Measurements from ENCODE around the gene C16orf82. TPM values are rescaled to one million over a fixed set of nuclear protein-coding genes. Genes with fewer than 3 reads are reported as not detected.

C16orf82 gene
- total RNA-seq: not detected

DNA sequence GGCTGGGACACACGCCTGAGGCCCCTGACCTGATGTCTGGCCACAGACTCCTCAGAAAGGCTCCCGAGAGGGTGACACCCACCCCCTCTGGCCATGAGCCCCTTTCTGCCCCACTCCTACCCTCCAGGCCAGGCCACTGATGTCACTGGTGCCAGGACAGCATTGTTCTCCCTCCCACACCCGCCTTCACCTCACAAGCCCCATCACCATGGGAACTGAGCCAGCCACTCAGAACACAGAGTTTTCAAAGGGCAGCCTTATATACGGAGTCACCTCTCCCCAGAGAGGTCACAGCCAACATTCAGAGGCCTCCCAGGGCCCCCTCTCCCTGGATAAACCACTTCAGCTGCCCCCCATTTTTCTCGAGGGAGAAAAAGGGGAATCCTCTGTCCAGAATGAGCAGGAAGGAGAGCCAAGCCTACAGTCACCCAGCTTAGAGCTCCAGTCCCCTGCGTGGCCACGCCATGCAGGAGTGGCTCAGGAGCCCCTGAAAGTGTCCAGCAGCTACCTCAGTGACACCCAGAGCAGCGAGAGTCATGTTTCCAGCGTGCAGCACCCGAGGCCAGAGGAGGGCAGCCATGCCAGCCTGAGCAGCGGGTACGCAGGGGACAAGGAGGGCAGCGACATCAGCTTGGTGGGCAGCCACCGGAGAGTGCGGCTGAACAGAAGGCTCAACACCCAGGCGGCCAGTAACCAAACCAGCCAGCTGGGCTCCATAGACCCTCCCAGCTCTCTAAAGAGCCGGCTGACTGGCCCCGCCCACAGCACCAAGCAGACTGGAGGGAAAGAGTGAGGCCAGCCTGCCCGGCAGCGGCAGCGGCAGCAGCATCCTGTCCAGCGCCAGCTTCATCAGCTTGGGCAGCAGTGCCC is at the start of gene C16orf82:
C16orf82 (plus strand) TSS at position 260 of the 870 bp plus-strand sequence.
- intact Hi-C loops (cut with DNase I; ENCODE audit: low total_unique reads): no loop called here
- Histone ChIP-seq H3K27me3 (no peaks in the 10 kb centered on the region), H3K36me3 (no peaks in the 10 kb centered on the region), H3K9me3 (no peaks in the 10 kb centered on the region), H3K4me1 (no peaks in the 10 kb centered on the region), H3K27ac (no peak within 1 kb of the TSS), H3K4me3 (no peak within 1 kb of the TSS)
- ATAC-seq: no peak
- DNase-seq: no peak
- in situ Hi-C loops (cut with MboI; ENCODE audit: low sequenced_read_pairs in 4 of 4): no loop called here
- TF ChIP-seq, protein P1, sequence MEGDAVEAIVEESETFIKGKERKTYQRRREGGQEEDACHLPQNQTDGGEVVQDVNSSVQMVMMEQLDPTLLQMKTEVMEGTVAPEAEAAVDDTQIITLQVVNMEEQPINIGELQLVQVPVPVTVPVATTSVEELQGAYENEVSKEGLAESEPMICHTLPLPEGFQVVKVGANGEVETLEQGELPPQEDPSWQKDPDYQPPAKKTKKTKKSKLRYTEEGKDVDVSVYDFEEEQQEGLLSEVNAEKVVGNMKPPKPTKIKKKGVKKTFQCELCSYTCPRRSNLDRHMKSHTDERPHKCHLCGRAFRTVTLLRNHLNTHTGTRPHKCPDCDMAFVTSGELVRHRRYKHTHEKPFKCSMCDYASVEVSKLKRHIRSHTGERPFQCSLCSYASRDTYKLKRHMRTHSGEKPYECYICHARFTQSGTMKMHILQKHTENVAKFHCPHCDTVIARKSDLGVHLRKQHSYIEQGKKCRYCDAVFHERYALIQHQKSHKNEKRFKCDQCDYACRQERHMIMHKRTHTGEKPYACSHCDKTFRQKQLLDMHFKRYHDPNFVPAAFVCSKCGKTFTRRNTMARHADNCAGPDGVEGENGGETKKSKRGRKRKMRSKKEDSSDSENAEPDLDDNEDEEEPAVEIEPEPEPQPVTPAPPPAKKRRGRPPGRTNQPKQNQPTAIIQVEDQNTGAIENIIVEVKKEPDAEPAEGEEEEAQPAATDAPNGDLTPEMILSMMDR (IDR thresholded peaks at IDR 0.05 in 4 of 5, conservative IDR thresholded peaks at IDR 0.05 in 1 of 5): no peak
- no peak for TF ChIP-seq POLR2A (IDR thresholded peaks at IDR 0.05)

DNA sequence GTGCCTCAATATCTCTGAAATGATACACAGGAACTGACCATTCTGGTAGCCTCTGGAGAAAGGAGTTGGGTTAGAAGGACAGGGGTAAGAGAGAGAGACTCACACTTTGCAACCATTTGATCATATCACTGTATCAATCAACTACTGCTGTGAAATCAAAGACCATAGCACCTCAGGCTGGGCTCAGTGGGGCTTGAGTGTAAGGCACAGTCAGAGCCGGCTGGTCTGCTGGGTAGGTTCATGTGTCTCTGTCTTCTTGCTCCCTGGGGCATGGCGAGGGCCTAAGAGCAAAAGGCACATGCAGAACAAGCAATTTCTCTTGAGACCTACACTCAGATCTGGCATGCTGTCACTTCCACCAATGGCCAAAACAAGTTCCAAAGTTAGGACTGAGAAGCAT is 46.7 kb upstream of the C16orf82 start:
- H3K27me3 ChIP-seq: no peaks in the 10 kb centered on the region
- ATAC-seq (no peak), DNase-seq (no peak)
- in situ Hi-C loops (cut with MboI; ENCODE audit: low sequenced_read_pairs in 4 of 4) (no loop called here), intact Hi-C loops (cut with DNase I; ENCODE audit: low total_unique reads) (no loop called here)
- no peaks in the 10 kb centered on the region for H3K4me1 ChIP-seq
- H3K36me3 ChIP-seq: no peaks in the 10 kb centered on the region
- H3K4me3 ChIP-seq: no peak overlapping the region
- no peak overlapping the region for H3K27ac ChIP-seq
- no peak for TF ChIP-seq POLR2A (IDR thresholded peaks at IDR 0.05)
- no peaks in the 10 kb centered on the region for H3K9me3 ChIP-seq

DNA sequence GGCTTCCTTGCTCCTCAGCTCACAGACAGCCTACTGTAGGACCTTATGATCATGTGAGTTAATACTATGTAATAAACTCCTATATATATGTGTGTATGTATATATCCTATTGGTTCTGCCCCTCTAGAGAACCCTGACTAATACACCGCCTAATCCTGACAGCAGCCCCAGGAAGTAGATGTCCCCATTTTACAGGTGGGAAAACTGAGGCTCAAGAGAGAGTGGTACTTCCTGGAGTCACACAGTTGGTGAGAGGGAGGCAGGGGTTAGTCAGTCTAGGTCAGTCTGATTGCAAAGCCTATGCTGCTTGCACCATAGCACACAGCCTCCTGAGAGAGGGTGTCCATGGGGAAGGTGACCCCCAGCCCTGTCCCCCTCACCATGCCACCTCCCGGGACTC is 42.7 kb upstream of the C16orf82 start:
- no peaks in the 10 kb centered on the region for H3K9me3 ChIP-seq
- H3K4me1 ChIP-seq: no peaks in the 10 kb centered on the region
- TF ChIP-seq, protein P1 (IDR thresholded peaks at IDR 0.05 in 4 of 5, conservative IDR thresholded peaks at IDR 0.05 in 1 of 5): no peak
- TF ChIP-seq POLR2A (IDR thresholded peaks at IDR 0.05): no peak
- ATAC-seq: no peak
- no peak overlapping the region for H3K4me3 ChIP-seq
- no peaks in the 10 kb centered on the region for H3K27me3 ChIP-seq
- no peaks in the 10 kb centered on the region for H3K36me3 ChIP-seq
- intact Hi-C loops (cut with DNase I; ENCODE audit: low total_unique reads): no loop called here
- in situ Hi-C loops (cut with MboI; ENCODE audit: low sequenced_read_pairs in 4 of 4): no loop called here
- H3K27ac ChIP-seq: no peak overlapping the region
- no peak for DNase-seq

DNA sequence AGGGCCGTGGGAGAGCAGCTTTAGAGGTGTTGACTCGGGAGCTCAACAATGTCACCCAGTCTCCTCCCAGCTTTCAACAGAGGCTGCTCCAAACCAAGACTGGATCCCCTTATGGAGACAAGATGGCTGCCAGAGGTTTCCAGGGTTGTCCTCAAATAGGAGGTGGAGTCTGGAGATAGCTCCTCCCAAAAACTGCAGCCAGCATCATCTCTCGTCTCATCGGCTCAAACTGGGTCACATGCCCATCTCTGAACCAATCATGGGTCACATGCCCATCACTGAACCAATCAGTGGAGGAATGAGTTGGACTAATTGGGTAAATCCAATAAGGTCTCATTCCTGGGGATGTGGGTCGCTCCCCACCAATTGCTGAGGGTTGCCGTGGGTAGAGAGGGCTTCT is 41.1 kb upstream of the C16orf82 start:
- TF ChIP-seq, protein P1 (IDR thresholded peaks at IDR 0.05 in 4 of 5, conservative IDR thresholded peaks at IDR 0.05 in 1 of 5): no peak
- no peak for TF ChIP-seq POLR2A (IDR thresholded peaks at IDR 0.05)
- in situ Hi-C loops (cut with MboI; ENCODE audit: low sequenced_read_pairs in 4 of 4): no loop called here
- Histone ChIP-seq H3K36me3 (no peaks in the 10 kb centered on the region), H3K4me1 (no peaks in the 10 kb centered on the region), H3K27me3 (no peaks in the 10 kb centered on the region), H3K4me3 (no peak overlapping the region), H3K27ac (no peak overlapping the region), H3K9me3 (no peaks in the 10 kb centered on the region)
- DNase-seq (no peak), ATAC-seq (no peak)
- intact Hi-C loops (cut with DNase I; ENCODE audit: low total_unique reads): no loop called here

DNA sequence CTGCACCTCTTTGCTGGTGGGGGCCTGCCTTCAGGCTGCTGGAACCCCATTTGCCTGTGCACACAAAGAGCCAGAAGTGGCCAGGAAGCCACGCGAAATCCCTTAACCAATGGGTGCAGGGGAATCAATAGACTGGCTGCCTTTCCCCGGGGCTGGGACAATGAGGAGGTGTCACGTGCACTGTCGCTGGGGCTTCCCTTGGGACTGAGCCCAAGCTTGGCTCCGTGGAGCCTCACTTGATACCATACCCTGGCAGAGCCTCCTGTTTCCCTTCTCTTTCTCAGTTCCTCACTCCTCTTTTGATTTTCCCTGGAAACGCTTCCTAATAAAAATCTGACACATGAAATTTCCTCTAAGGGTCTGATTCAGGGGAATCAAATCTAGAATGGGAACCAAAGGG is 38.8 kb upstream of the C16orf82 start:
- ATAC-seq (no peak), DNase-seq (no peak)
- H3K36me3 ChIP-seq: no peaks in the 10 kb centered on the region
- no peak overlapping the region for H3K4me3 ChIP-seq
- no peak overlapping the region for H3K27ac ChIP-seq
- TF ChIP-seq, protein P1 (IDR thresholded peaks at IDR 0.05 in 4 of 5, conservative IDR thresholded peaks at IDR 0.05 in 1 of 5): no peak
- no peak for TF ChIP-seq POLR2A (IDR thresholded peaks at IDR 0.05)
- H3K4me1 ChIP-seq: no peaks in the 10 kb centered on the region
- in situ Hi-C loops (cut with MboI; ENCODE audit: low sequenced_read_pairs in 4 of 4) (no loop called here), intact Hi-C loops (cut with DNase I; ENCODE audit: low total_unique reads) (no loop called here)
- no peaks in the 10 kb centered on the region for H3K9me3 ChIP-seq
- H3K27me3 ChIP-seq: no peaks in the 10 kb centered on the region

Measured in gastrocnemius medialis (tissue), 4 donors.